Epithelial cell of proximal tubule (primary cell): ENCODE results near the gene RICTOR. TPM values are rescaled to one million over a fixed set of nuclear protein-coding genes. Genes with fewer than 3 reads are reported as not detected.

ENCODE experiments used
- DNase-seq: peaks from one replicate; pipeline ENCODE4 v3.0.0-alpha.2; 2011; ENCODE audit warnings: low read depth
- H3K4me3 ChIP-seq: 2 replicates; pipeline ENCODE4 v1.5.1; 2011; ENCODE audit warnings: low read depth, mild to moderate bottlenecking, low read length
- total RNA-seq: library from RNA; depleted of rRNA; stranded (reverse); fragments of >200 nt; gene quantifications from 2 replicates; pipeline ENCODE4 v1.2.3, GENCODE V29; 2015
- TF ChIP-seq, protein P1 (sequence below): conservative IDR thresholded peaks from 2 replicates; pipeline ENCODE4 v1.5.1; 2012; ENCODE audit warnings: low read depth, mild to moderate bottlenecking, low read length

Gene RICTOR
- total RNA-seq = 10.1 and 13.8 TPM in 2 replicates

GRCh38 chr5:39074017-39074814 lies at the start of gene RICTOR:
RICTOR (minus strand) TSS chr5:39074399; CDS start chr5:39074377, 22 bp downstream.
- peak within 1 kb of the TSS; percentile 84 for H3K4me3 ChIP-seq
- DNase-seq = no peak
- TF ChIP-seq, protein P1, sequence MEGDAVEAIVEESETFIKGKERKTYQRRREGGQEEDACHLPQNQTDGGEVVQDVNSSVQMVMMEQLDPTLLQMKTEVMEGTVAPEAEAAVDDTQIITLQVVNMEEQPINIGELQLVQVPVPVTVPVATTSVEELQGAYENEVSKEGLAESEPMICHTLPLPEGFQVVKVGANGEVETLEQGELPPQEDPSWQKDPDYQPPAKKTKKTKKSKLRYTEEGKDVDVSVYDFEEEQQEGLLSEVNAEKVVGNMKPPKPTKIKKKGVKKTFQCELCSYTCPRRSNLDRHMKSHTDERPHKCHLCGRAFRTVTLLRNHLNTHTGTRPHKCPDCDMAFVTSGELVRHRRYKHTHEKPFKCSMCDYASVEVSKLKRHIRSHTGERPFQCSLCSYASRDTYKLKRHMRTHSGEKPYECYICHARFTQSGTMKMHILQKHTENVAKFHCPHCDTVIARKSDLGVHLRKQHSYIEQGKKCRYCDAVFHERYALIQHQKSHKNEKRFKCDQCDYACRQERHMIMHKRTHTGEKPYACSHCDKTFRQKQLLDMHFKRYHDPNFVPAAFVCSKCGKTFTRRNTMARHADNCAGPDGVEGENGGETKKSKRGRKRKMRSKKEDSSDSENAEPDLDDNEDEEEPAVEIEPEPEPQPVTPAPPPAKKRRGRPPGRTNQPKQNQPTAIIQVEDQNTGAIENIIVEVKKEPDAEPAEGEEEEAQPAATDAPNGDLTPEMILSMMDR = no peak

GRCh38 chr5:39121922-39122321 lies 47.7 kb upstream of the RICTOR start:
- no peak for DNase-seq
- TF ChIP-seq, protein P1 = no peak
- H3K4me3 ChIP-seq = no peak overlapping the region

- no peak for DNase-seq
- no peak overlapping the region for H3K4me3 ChIP-seq
- TF ChIP-seq, protein P1 = no peak
Observed at GRCh38 chr5:39121315-39121714, 47.1 kb upstream of the RICTOR start.

DNA sequence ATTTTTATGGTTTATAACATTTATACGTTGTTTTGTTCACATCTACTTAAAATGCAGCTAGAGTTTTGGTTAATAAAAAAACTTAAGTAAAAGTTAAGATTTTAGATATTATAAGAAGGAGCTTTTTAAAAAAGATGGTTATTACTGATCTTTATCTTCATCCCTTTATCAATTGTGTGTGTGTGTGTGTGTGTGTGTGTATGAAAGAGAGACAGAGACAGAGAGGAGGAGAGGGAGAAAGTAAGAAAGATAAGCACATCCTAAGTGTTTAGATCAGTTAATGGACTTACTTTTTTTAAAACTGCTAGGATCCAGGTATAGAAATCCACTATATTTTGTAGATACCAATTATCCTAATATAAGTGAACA lies 45.8 kb upstream of the RICTOR start:
- TF ChIP-seq, protein P1 = no peak
- no peak for DNase-seq
- no peak overlapping the region for H3K4me3 ChIP-seq

DNA sequence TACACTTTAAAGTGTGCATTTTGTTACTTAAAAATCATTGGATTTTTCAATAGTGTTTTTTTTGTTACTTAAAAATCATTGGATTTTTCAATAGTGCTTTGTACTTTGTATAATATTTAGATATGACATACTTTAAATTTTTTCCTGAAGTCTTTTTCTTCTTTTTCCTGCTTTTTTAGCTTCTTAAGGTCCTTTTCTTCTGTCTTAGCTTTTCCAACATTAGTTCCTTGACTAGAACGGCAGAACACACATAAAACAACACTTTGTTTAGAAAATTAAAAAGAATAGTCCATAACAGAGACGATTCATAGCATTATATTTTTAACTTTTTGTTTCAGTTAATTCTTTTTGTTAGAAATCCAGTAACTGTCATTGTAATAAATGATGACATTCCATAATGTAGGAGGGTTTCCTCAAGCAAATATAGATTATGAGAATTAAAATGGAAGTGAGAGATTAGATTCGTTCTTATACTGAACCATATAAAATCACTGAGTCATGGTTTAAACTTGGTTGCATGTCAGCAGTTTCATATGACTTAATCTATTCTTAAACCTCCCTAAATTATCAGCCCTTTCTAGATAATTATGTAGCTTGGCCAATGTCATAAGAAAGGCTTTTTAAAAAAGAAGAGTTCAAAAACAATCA lies 45.3 kb upstream of the RICTOR start:
- no peak overlapping the region for H3K4me3 ChIP-seq
- TF ChIP-seq, protein P1 = no peak
- no peak for DNase-seq

DNA sequence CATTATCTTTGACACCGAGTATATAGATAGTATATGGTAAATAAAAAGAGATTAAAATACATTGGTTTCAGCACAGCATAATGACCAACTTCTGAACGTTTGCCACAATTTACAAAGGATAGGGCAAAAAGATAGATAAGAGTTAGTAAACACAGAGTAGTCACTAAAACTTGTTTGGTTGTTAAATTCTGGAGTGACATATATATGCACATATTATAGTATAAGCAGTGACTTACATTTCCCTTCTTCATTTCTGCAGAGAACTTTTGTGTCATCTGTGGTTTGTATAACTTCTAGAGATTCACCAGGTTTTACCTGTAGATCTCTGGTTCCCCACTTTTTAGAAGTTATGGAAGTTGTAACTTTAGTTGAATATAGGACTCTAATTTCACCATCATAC lies 44.4 kb upstream of the RICTOR start:
- no peak for DNase-seq
- TF ChIP-seq, protein P1 = no peak
- no peak overlapping the region for H3K4me3 ChIP-seq
